HG02571 (cell line): ENCODE results near the gene ZBTB7B.
"Not testable (repeated sequence)": the region's sequence is repeated elsewhere in the genome, so short reads cannot be mapped to it uniquely, and the experiment has no call there.

ENCODE experiments used
- ATAC-seq: cut with Tn5 transposase; IDR thresholded peaks from one replicate; pipeline ENCODE4 v1.9.1; 2021; ENCODE audit warnings: mild to moderate bottlenecking, moderate library complexity; ENCODE audit not compliant: unreplicated experiment

The ZBTB7B gene

DNA sequence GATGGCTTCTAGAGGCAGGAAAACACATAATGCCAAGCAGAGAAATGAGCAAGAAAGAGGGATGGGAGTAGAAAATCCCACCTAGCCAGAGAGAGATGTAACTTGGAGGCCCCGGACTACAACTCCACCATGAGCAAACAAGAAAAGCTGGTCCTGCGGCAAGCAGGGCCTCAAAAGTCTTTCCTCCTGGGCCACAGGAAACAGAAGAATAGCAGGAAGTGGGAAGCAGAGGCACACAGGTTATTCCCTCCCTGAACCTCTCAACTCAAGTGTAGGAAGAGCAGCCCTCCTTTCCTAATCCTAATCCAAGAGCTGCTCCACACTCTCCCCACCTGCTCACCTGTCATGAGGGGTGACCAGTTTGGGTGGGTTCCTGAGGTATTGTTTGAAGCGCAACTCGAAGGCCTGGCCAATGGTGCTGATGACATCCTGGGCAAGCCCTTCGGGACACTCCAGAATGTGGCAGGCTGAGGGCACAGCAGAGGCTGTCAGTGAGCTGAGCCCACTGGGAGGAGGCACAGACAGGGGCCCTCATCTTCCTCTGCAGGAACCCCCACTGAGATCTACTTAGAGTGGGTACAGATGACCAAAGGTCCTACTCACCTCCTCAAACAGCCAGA lies 35.2 kb upstream of the ZBTB7B start:
- ATAC-seq = no peak

DNA sequence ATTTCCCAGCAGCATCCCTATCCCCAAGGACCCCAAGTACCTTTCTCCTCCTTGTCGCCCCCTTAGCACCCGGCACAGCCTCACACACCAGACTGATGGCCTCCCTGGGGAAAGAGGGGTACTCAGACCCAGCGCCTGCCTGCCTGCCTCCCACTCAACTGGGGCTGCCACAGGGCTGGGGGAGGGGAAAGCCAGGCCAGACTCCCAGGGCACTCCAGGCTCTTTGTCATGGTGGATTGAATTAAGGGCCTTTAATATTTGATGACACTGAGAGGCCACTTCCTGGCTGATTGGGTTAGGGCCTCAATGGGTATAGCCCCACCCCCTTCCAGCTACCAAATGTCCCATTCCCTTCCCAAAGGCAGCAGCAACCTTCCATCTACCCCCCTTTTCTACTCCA lies 33.9 kb upstream of the ZBTB7B start:
- no peak for ATAC-seq

DNA sequence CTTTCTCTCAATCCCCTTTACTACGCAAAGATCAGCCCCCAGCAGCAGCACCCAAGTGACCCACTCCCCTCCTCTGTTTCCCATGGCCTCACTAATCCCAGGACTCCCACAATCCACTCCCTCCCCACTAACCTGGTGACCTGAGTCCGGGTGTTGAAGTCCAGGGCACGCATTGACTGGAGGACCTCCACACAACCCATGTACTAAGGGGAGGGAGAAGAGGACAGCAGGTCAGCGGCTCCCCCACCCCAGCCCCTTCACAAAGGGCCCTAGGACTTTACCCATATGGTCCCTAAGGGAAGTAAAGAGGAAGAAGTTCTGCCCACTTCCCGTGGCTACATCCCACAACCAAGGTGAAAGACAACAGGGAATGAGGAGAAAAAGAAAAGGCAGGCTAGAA lies 33.4 kb upstream of the ZBTB7B start:
- ATAC-seq = no peak

DNA sequence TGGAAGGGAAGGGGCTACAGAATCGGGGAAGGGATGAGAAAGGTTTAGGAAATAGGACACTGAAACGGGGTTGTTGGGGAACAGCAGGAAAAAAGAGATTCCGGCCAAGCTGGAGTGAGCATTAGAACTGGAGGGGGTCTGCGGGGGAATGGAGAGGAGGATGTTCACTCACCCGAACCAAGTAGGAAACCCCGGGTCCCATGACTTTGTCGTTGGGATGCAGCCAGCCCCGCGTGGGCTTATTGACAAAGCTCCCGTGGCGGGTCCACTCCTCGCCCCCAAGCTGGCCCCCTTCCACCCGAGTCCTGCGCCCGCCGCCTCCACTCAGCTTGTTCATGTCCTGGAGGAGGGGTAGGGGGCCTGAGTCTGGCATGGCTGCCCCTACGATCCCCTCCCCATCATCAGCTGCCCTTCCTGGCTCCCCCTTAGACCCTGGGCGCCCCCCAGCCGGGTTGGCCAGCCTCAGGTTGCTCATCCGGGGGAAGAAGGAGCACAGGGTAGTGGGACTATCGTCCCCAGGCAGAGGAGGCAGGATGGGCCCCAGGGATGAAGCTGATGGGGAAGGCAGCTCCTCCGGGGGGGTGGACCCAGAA lies 32.6 kb upstream of the ZBTB7B start:
- no peak for ATAC-seq

DNA sequence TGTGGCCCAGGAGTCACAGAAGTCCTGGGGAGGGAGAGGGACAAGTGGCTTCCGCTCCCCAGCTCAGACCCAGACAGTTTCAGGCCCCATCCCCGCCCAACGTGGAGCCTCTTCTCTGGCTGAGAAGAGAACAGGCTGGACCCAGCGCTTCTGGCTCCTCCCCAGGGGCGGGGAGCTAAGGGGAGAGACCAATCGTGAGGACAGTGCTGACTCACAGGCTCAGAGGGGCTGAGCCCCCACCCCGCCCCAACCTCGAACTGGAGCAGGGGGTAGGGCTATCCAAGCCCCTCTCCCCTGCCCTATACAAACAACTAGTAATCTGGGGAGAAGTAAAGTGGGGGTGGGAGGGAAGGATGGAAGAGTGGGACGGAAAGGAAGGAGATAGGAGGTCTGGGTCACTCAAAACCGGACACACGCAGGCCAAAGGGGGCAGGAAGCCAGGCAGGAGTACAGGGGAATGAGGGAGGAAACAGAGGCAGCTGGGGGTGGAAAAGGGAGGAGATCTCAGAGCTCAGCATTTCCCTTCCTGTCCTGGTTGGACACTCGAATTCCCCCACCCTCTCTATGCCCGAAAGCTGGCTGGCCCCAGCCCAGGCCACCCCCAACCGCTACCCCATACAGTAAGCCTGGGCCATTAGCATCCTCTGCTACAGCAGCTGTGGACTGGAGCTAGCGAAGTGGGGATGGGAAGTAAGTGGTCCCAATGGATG lies 31.8 kb upstream of the ZBTB7B start, which contains the start of gene SHC1:
SHC1 (minus strand) TSS at position 117 of the 710 bp plus-strand sequence. CDS start 221 bp downstream, outside the sequence.
- ATAC-seq = no peak

DNA sequence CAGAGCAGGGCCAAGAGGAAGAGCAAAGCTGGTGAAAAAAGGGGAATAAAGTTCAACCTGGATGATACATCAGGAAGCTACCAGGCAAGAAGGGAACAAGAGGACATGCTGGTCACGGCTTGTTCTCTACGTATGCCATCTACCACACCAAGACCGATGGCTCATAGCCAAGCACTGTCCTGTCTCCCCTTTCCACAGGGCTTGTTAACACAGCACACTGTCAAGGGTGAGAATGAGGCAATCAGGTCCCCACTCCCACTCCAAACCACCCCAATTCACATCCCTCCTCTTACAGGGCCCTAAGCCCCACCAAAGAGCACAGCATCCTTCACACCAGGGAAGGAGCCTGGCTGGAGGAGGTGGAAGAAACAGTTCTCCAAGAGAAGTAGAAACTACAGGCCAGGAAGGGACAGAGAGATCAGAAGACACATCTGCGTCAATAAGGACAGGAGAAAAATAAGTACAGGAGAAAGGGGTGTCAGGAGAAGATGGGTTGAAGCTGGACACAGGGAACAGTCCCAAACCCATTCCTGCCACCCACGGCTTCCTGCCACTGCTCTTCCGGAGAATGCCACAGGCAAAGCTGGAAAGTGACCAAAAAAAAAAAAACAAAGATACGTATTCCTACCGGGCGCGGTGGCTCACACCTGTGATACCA lies 31.1 kb upstream of the ZBTB7B start:
- ATAC-seq = no peak

DNA sequence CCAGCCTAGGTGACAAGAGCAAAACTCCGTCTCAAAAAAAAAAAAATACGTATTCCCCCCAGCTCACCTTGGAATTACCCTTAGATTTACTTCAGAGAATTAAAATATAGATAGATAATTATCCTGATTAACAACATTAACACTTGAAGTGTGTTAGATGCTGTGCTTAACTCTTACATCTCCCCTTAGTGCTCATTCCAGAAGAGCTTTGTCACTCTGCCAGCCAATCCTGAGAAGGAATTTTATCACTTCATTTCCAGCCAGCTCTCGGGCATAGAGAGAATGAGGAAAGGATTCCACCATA lies 30.4 kb upstream of the ZBTB7B start:
- ATAC-seq = no peak

DNA sequence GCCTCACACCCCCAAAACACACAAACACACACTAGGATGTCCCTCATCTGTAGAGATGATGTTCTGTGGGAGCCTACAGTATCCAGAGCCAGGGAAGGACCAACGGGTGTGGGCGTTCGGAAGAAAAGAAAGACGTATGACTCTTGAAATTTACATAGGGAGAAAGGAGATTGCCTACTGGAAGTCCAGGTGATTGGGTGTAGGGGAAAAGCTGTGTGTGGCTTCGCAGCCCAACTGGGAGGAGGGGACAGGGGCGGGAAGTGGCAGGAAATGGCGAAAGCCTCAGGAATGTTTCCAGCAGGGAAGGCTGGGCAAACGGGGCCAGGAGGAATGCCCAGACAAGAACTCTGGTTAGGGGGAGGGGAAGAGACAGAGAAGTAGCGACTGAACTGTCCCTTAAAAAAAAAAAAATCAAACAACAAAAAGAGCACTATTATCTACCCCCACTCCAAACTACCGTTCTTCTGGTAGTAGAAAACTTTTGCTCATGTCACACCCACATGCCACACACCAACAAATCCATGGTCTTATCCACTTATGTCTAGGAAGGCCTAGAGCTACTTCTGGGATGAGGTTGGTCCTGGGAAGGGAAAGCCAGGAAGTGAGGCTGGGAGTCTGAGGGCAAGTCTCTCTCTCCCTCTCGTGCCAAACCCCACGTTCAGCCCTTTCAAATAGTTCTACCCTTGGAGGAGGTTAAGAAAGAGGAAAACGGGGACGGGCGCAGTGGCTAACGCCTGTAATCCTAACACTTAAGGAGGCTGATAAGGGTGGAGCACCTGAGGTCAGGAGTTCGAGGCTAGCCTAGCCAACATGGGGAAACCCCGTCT lies 29.9 kb upstream of the ZBTB7B start:
- ATAC-seq = no peak

DNA sequence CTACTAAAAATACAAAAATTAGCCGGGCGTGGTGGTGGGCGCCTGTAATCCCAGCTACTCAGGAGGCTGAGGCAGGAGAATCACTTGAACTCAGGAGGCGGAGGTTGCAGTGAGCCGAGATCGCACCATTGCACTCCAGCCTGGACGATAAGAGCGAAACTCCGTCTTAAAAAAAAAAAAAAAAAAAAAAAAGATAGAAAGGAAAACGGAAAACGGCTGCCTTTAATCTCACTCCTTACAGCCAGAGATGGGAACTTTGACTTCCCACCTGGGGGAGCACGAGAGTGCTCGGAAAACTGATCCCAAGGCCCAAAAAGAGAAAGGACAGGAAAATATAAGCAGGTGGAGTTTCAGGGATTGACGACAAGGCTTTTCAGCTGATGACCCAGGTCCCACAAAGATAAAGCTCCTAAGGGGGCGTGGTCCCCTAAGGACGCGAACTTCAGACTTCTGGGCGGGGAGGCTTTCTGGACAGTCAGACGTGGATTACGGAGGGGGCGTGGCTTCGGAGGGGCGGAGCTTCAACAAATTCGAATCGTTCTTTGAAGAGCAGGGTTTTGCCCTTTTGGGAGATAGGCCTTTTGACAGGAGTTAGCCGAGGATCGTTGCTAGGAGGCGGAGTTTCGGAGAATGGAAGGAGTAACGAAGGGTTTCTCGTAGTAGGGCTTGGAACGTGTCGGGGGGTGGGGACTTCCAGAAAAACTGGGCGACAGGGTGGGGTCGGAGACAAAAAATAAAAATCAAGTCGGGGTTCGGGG lies 29.1 kb upstream of the ZBTB7B start:
- ATAC-seq = no peak

DNA sequence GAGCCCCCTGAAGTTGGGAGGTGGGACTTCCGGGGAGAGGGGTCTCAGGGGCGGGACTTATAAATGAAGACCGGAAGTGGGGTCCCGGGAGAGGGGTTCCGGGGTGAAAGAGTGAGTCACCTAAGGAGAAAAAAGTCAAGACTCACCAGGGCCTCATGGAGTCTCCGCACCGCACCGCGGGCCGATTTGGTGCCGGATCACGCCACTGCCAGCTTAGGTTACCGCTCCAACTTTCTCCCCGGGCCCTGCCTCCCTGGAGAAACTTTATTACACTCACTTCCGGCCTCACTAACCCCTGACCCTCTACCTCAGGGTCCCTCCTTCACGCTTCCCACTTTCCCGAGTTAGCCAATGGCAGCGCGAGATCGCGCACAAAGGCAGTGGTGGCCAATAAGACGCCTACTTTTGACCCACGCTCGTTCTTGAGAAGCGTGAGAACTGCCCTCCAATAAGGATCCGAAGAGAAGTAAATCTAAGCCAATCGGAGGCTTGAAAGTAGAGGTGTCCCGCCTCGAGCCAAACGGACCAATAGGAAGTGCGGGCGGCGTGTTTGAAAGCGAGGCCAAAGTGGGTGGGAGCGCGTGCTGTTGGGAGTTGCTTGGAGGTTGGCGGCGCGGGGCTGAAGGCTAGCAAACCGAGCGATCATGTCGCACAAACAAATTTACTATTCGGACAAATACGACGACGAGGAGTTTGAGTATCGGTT lies 28.3 kb upstream of the ZBTB7B start, which contains the start of gene CKS1B:
CKS1B (plus strand) TSS at position 580 of the 706 bp plus-strand sequence; CDS start at position 645, 65 bp downstream.
- peak; percentile 70 for ATAC-seq

DNA sequence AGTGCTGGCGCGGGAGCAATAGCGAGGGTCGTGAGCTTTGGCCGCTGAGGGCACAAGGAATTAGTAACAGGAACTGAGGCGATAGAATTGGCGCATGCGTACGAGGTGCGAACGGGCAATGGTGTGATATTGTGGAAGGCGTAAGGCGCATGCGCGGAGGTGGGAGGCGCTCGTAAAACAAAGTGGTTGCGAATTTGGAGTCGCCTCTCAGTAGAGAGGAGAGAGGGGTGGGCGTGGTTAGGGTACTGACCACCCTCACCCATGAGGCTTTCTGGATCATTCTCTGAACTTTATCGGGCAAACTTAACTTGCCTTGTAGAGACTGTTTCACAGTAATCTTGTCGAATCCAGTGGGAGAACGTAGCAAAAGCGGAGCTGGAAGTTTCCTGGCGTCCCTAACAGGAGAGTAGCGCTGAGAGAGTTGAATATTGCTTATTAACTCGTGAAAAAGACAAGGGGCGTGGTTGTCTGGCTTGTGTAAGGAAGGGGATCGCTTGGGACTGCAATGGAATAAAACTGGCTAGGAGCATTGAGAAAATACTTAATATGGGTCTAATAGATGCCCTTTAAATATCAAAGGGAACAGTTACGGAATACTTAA lies 27.7 kb upstream of the ZBTB7B start:
- peak; percentile 42 for ATAC-seq

DNA sequence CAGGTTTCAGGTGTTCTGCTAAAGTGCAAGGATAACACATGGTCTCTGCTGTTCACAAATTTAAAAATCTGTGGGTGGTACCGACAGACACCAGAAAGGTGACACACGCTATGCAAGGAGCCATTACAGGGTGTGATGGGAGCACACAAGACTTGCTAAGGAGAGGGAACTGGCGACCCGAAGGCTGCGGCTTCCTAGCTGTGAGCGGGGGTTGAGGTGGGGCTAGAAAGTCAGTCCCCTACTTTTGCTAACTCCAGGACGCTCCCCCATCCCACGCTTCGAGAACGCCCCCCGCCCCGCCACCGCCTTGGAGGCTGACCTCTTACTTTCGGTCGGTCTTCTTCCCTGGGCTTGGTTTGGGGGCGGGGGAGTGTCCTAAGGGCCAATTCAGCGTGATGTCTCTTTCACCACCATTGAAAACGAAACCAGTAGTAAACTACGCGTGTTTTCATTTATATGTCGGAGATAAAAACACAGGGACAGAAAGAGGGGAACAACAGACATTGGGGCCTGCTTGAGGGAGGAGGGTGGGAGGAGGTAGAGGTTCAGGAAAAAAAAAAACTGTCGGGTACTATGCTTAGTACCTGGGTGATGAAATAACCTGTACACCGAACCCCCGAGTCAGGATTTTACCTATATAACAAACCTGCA lies 27.1 kb upstream of the ZBTB7B start:
- no peak for ATAC-seq

DNA sequence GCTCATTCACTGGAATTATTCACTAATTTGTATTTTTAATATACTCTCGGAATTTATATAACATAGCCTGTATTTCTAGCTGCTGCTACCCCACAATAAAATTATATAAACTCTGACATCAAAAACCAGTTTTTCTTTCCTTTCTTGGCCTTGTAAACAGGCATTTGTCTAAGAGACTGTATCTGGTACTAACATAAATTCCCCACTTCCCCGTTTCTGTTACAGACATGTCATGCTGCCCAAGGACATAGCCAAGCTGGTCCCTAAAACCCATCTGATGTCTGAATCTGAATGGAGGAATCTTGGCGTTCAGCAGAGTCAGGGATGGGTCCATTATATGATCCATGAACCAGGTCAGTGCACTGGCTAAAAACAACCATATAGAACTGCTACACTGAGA lies 24.8 kb upstream of the ZBTB7B start:
- not testable (repeated sequence) for ATAC-seq

DNA sequence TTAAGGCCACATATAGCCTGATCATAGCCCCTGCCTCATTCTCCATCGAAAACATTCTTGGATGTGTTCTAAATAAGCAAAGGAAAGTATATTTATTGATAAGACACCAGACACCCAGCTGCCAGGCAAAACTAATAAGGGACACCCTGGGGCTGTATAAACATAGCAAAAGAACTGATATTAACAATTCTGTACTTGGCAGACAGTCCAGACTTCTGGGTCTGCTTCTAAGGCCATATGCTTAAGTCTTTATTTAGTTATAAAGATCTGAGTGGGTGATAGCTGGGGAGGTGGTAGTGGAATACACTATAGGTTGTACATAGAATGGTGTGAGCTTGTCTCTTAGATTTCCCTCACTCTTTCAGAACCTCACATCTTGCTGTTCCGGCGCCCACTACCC lies 24.2 kb upstream of the ZBTB7B start:
- ATAC-seq = no peak

DNA sequence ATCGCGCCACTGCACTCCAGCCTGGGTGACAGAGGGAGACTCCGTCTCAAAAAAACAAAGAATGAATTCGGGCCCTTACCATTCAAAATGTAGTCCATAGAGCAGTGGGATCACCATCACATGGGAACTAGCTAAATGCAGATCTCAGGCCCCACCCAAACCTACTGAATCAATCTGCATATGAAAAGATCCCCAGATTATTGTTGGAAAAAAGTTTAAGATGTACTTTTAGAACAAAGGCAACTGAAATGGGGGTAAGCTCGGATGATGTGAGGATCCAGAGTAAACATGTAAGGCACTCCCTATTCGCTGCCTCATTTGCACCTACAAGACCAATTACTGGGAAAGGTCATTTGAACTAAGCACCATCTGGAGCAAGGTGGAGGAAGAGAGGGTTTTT lies 20.3 kb upstream of the ZBTB7B start:
- no peak for ATAC-seq

DNA sequence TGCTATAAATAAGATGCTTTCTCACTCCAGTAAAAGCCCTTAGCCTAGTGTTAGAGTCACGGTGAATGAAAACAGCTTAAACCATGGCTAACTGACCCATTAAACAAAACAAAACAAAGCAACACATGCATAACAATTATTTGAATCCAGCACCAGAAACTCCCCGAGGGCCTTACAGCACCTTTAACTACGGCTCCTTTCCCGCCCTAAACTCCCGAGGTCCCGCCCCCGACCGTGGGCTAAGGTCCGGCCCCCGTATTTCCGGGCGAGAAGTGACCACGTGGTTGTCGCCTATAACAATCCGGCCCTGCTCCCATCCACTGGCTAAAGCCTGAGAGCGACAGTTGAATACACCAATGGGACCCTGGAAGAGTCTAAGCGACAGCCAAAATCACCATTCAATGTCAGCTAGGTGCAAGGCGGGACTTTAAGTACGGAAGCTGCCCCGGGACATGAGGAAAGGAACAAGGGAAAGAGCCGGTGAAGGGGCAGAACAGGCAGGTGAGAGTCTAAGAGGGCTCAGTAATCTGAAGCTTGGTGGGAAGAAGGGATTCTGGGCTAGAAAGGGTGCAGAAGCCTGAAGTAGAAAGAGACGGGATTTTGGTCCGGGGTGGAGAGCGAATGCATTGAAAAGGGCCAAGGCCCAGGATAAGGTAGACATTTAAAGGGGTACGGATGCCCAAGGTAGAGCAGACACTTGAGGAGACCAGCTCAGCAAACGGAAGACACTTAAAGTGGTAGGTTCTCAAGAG lies 19.5 kb upstream of the ZBTB7B start, which contains the start of gene FLAD1:
FLAD1 (plus strand) TSS at position 448 of the 752 bp plus-strand sequence. CDS start 351 bp downstream, outside the sequence.
- peak; percentile 97 for ATAC-seq

DNA sequence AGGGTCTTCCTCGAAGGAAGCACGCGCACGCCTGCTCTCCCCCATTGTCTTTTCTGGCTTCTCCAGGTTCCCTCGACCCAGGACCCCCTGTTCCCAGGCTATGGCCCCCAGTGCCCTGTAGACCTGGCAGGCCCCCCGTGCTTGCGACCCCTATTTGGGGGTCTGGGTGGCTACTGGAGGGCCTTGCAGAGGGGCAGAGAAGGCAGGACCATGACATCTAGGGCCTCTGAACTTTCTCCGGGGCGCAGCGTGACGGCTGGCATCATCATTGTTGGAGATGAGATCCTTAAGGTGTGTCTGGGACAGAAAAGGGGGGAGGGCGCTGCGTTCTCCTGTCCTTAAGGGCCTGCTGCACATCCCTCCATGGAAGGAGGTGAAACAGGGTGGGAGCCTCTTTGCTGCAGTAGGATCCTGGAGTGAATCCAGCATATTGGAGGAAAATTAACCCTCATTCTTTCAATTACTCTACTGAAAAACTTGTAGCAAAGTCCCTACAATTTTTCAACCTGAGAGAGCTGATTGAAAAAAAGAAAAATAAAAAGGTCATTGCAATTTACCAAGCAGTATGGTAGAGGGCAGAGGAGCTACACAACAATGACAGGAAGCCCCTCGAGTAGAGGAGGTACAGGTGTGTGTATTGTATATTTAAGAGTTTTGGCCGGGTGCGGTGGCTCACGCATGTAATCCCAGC lies 18.7 kb upstream of the ZBTB7B start:
- ATAC-seq = no peak
